ENCODE measurements around the gene SNX33. TPM values are rescaled to one million over a fixed set of nuclear protein-coding genes. Genes with fewer than 3 reads are reported as not detected.
A peak's percentile ranks its signal among the peaks of the same experiment; 100 is the strongest.
"Not testable (repeated sequence)": the region's sequence is repeated elsewhere in the genome, so short reads cannot be mapped to it uniquely, and the experiment has no call there.

Gene SNX33
- total RNA-seq, 1 donor from 2014 or later: 36.3 TPM

DNA sequence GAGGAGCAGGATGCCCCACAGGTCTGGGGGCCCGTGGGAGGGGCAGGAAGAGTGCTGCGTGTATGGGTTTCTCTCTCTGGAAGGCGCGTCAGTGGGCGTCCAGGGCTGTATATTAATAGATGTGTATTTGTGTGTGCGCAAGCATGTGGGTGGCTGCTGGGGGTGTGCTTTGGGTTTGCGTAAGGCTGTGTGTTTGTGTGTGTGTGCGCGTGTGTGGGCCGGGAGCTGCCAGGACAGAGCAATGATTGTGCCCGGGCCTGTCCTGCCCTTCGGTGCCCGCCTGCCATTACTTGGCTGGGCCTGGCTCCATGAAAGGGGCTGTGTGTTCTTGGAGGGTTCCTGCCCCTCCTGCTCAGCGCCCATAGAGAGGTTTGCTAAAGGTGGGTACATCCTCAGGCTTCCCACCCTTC lies 48.6 kb downstream of the SNX33 start:
- no peak for DNase-seq (ENCODE audit: extremely low spot score, unreplicated experiment)
- Mint-ChIP-seq H3K27me3 (ENCODE audit: unreplicated experiment) (no peaks in the 10 kb centered on the region), H3K4me3 (ENCODE audit: unreplicated experiment) (no peak overlapping the region), H3K36me3 (ENCODE audit: unreplicated experiment) (peaks cover 4% of the 10 kb centered on the region), H3K27ac (ENCODE audit: unreplicated experiment) (peak overlapping the region; percentile 67), H3K4me1 (ENCODE audit: unreplicated experiment) (peaks cover 79% of the 10 kb centered on the region), H3K9me3 (ENCODE audit: unreplicated experiment) (no peaks in the 10 kb centered on the region)
- TF ChIP-seq, protein P1, sequence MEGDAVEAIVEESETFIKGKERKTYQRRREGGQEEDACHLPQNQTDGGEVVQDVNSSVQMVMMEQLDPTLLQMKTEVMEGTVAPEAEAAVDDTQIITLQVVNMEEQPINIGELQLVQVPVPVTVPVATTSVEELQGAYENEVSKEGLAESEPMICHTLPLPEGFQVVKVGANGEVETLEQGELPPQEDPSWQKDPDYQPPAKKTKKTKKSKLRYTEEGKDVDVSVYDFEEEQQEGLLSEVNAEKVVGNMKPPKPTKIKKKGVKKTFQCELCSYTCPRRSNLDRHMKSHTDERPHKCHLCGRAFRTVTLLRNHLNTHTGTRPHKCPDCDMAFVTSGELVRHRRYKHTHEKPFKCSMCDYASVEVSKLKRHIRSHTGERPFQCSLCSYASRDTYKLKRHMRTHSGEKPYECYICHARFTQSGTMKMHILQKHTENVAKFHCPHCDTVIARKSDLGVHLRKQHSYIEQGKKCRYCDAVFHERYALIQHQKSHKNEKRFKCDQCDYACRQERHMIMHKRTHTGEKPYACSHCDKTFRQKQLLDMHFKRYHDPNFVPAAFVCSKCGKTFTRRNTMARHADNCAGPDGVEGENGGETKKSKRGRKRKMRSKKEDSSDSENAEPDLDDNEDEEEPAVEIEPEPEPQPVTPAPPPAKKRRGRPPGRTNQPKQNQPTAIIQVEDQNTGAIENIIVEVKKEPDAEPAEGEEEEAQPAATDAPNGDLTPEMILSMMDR (IDR thresholded peaks at IDR 0.05): no peak

DNA sequence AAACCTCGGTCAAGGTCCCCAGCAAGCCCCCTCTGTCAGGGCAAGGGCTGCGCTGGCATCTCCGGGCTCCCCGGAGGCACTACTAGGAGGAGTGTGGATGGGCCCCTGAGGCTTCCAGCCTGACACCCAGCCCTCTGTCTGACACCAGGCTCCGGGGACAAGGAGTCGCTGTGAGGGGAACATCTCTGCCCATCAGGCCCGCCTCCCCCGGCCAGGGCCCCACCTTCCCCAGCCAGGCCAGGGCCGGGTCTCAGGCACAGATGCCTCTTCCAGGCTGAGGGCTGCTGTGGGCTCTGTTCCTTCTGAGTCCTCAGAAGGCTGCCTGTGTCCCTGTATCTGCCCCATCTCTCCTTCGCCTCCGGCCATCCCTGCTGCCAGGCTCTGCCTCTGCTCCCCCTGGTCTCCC lies 49.1 kb downstream of the SNX33 start:
- H3K36me3 Mint-ChIP-seq (ENCODE audit: unreplicated experiment): peaks cover 4% of the 10 kb centered on the region
- peaks cover 84% of the 10 kb centered on the region for H3K4me1 Mint-ChIP-seq (ENCODE audit: unreplicated experiment)
- H3K27me3 Mint-ChIP-seq (ENCODE audit: unreplicated experiment): no peaks in the 10 kb centered on the region
- H3K9me3 Mint-ChIP-seq (ENCODE audit: unreplicated experiment): no peaks in the 10 kb centered on the region
- no peak for DNase-seq (ENCODE audit: extremely low spot score, unreplicated experiment)
- TF ChIP-seq, protein P1 (IDR thresholded peaks at IDR 0.05): no peak
- peak overlapping the region; percentile 62 for H3K27ac Mint-ChIP-seq (ENCODE audit: unreplicated experiment)
- no peak overlapping the region for H3K4me3 Mint-ChIP-seq (ENCODE audit: unreplicated experiment)

DNA sequence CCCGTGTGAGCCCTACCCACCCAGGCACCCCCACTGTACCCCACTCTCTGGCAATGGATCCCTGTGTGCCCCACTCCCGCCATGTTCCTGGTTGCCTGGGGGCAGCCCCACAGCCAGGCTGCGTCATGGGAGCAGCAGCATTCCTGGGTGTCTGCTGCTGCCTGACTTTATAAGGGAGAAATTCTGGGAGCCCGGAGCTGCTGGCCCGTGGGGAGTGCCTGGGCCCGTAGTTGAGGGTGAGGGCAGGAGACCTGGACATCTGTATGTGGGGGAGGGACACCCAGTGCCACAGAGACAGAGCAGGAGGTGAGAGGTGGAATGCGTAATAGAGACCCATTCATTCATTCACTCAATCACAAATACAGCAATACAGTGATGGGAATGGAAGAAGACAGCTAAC lies 49.8 kb downstream of the SNX33 start:
- peaks cover under 1% of the 10 kb centered on the region for H3K36me3 Mint-ChIP-seq (ENCODE audit: unreplicated experiment)
- no peak overlapping the region for H3K4me3 Mint-ChIP-seq (ENCODE audit: unreplicated experiment)
- TF ChIP-seq, protein P1 (IDR thresholded peaks at IDR 0.05): no peak
- peak overlapping the region; percentile 62 for H3K27ac Mint-ChIP-seq (ENCODE audit: unreplicated experiment)
- no peaks in the 10 kb centered on the region for H3K9me3 Mint-ChIP-seq (ENCODE audit: unreplicated experiment)
- no peaks in the 10 kb centered on the region for H3K27me3 Mint-ChIP-seq (ENCODE audit: unreplicated experiment)
- peaks cover 87% of the 10 kb centered on the region for H3K4me1 Mint-ChIP-seq (ENCODE audit: unreplicated experiment)
- DNase-seq (ENCODE audit: extremely low spot score, unreplicated experiment): no peak

DNA sequence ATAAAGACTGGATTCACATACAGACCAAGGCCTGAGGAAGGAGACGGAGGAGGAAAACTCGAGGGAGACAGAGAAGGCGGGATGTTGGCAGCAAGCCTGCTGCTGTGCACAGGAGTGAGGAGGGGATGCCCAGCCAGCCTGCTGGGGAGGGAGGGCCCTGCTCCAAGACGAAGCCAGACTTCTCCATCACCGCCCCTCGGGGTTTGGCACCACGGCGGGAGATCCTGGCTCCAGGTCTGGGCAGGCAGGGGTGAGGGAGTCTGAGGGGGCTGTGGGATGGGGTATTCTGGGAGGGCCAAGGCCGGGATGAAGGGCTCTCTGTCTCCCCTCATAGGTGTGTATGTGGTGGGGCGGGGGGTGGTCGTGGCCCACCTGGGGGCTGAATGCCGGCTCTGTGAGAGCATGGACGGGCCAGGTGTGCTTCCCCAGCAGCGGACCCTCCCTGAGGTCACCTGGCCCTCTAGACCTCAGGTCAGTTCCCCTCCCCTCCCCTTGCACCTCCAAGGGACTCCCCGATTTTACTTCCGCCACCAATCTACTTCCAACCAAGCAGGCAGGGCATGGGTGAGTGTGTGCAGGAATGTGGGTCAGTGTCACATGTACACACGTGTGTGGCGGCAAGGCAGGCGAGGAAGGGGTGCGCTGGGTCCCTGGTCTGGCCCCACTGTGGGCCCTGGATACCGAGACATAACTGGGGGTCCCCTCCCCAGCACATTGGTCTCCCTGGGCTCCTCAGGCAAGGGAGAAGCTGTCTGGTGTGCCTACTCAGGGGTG lies 50.4 kb downstream of the SNX33 start:
- not testable (repeated sequence) for H3K36me3 Mint-ChIP-seq (ENCODE audit: unreplicated experiment); H3K27me3 Mint-ChIP-seq (ENCODE audit: unreplicated experiment); DNase-seq (ENCODE audit: extremely low spot score, unreplicated experiment); H3K4me3 Mint-ChIP-seq (ENCODE audit: unreplicated experiment); H3K9me3 Mint-ChIP-seq (ENCODE audit: unreplicated experiment)
- Mint-ChIP-seq H3K4me1 (ENCODE audit: unreplicated experiment) (peaks cover 86% of the 10 kb centered on the region), H3K27ac (ENCODE audit: unreplicated experiment) (peak overlapping the region; percentile 33)

DNA sequence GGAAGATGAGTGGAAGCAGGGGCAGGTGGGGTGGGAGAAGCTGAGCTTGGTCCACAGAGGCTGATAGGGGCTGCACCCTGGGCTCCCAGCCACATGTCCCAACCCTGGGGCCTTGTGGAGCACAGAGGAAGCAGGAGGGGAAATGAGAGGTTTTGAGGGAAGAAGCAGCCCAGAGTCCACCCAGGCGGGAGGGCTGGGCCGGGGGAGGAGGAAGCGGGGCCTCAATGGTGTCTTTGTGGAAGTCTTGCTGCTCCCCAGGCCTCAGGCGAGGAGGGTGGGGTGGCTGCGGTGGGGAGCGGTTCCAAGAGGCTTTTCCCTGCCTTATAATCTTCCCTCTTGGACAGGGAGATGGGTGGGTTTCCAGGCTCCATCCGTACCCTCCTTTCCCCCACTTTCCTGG lies 51.8 kb downstream of the SNX33 start:
- H3K27me3 Mint-ChIP-seq (ENCODE audit: unreplicated experiment); H3K4me3 Mint-ChIP-seq (ENCODE audit: unreplicated experiment); H3K9me3 Mint-ChIP-seq (ENCODE audit: unreplicated experiment); DNase-seq (ENCODE audit: extremely low spot score, unreplicated experiment); H3K36me3 Mint-ChIP-seq (ENCODE audit: unreplicated experiment): not testable (repeated sequence)
- Mint-ChIP-seq H3K27ac (ENCODE audit: unreplicated experiment) (peak overlapping the region; percentile 35), H3K4me1 (ENCODE audit: unreplicated experiment) (peaks cover 79% of the 10 kb centered on the region)

DNA sequence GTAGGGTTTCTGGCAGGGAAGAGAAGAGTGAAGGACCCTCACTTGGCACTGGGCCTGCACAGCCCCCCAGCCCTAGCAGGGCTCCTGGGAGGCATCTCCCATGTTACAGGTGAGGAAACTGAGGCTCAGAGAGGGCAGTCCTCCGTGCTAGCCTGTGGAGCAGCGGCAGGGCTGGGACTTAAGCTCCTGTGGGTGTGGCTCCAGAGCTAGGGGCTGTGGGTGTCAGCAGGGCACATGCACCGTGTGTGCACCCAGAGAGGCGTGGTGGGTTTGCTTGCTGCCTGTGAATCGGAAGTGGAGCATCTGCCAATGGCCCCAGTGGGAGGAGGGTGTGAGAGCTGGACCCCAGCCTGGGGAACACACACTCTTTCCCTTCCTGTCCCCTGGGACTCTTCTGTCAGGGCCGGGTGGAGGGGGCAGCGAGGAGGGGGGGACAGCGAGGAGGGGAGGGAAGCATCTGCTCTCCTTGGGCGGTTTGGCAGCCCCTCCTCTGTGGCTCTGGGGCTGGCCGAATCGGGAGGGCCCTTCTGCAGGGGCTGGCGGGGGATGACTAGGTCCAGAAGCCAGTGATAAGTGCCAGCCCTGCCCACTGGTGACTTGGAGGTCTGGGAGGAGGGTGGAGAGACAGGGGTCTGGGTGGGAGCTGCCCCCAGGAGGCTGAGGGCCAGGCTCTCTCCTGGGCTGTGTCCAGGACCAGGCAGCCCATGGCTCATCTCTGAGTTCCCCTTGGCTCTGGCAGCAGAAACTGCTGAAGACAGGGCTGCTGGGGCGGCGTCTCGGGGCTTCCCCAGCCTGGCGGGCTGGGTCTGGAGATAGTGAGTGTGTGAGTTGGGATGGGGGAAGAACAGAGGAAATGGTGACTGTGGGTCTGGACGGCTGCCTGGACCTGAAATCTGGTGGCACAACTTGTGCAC lies 52.5 kb downstream of the SNX33 start:
- not testable (repeated sequence) for H3K27me3 Mint-ChIP-seq (ENCODE audit: unreplicated experiment); DNase-seq (ENCODE audit: extremely low spot score, unreplicated experiment); H3K36me3 Mint-ChIP-seq (ENCODE audit: unreplicated experiment); H3K4me3 Mint-ChIP-seq (ENCODE audit: unreplicated experiment); H3K9me3 Mint-ChIP-seq (ENCODE audit: unreplicated experiment)
- peaks cover 77% of the 10 kb centered on the region for H3K4me1 Mint-ChIP-seq (ENCODE audit: unreplicated experiment)
- peak overlapping the region; percentile 67 for H3K27ac Mint-ChIP-seq (ENCODE audit: unreplicated experiment)

DNA sequence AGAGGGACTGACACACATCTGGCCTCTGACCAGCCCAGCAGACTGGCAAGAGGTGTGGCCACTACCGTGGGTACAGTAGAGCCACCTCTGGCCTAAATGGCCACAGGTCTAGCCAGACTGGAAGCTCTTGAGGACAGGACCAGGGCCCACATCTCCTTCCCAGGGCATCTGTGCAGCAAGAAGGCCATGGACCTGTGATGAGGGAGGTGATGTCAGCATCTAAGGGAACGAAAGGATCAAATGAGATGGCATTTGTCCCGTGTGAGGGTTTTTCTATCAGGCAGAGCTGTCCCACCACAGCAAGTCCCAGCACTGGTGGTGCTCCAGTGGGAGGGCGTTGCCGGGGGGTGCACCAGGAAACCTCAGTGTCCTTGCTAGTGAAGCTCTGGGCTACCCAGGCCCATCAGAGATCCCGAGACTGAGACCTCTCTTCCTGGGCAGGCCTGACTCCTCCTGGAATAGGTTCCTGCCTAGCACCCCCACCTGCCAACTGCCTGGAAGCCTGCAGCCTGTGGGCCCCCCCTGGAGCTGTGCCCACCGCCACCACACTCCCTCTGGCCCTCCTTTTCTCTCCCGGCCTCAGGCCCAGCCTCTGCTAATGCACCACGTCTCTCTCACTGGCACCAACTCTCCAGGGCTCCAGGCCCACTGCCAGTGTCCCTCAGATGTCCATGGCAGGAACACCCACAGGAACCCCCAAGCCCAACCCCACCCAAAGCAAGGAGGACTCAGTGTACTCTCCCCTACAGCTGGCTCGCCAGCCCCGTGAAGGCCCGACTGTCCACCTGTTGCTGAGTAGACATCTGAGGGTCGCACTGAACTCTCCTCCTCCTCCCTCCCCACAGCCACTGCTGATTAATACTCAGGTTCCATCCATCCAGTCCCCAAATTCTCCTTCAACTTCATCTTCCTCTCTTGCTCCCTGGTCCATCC lies 53.6 kb downstream of the SNX33 start:
- not testable (repeated sequence) for H3K27me3 Mint-ChIP-seq (ENCODE audit: unreplicated experiment); DNase-seq (ENCODE audit: extremely low spot score, unreplicated experiment); H3K36me3 Mint-ChIP-seq (ENCODE audit: unreplicated experiment); H3K4me3 Mint-ChIP-seq (ENCODE audit: unreplicated experiment); H3K9me3 Mint-ChIP-seq (ENCODE audit: unreplicated experiment)
- H3K4me1 Mint-ChIP-seq (ENCODE audit: unreplicated experiment): peaks cover 77% of the 10 kb centered on the region
- H3K27ac Mint-ChIP-seq (ENCODE audit: unreplicated experiment): peak overlapping the region; percentile 67

Data from osteocyte (in vitro differentiated cells).